GM12878 (cell line): ENCODE results near the gene ZBTB32. TPM values are rescaled to one million over a fixed set of nuclear protein-coding genes. Genes with fewer than 3 reads are reported as not detected.

Source experiments
- ATF3 ChIP-seq: IDR thresholded peaks from 2 replicates; pipeline ENCODE4 v1.6.1; 2011; ENCODE audit warnings: low read depth, mild to moderate bottlenecking, low read length, moderate library complexity, borderline replicate concordance; ENCODE audit errors: extremely low read depth
- CEBPB ChIP-seq, 2 experiments: fragments of 150-350 bp in 1 of 2; IDR thresholded peaks; 2 replicates each; pipeline ENCODE4 v1.6.1; 2012 to 2014; ENCODE audit warnings: low read depth in 2 of 2, low read length in 2 of 2, borderline replicate concordance in 1 of 2, inconsistent platforms in 1 of 2
- FOXK2 ChIP-seq: fragments of 450-650 bp; IDR thresholded peaks from 2 replicates; pipeline ENCODE4 v1.6.1; 2017; ENCODE audit warnings: mild to moderate bottlenecking, moderate library complexity
- KLF5 ChIP-seq: fragments of 450-650 bp; IDR thresholded peaks from 2 replicates; pipeline ENCODE4 v1.6.1; 2014; ENCODE audit warnings: mild to moderate bottlenecking; ENCODE audit not compliant: partially characterized antibody
- LARP7 ChIP-seq: fragments of 450-650 bp; IDR thresholded peaks from 2 replicates; pipeline ENCODE4 v1.6.1; 2017; ENCODE audit warnings: mild to moderate bottlenecking
- MLLT1 ChIP-seq: fragments of 450-650 bp; IDR thresholded peaks from 2 replicates; pipeline ENCODE4 v1.6.1; 2016; ENCODE audit warnings: mild to moderate bottlenecking
- MYB ChIP-seq: fragments of 150-350 bp; IDR thresholded peaks from 2 replicates; pipeline ENCODE4 v1.6.1; 2014; ENCODE audit warnings: mild to moderate bottlenecking, low read depth, low read length, borderline replicate concordance
- NFIC ChIP-seq: IDR thresholded peaks from 2 replicates; pipeline ENCODE4 v1.6.1; 2012; ENCODE audit warnings: low read depth, mild to moderate bottlenecking, inconsistent platforms, low read length, moderate library complexity
- NR2C2 ChIP-seq: IDR thresholded peaks from 2 replicates; pipeline ENCODE4 v1.6.1; 2011; ENCODE audit warnings: borderline replicate concordance, low read depth; ENCODE audit not compliant: control insufficient read depth, insufficient read length
- PAX5 ChIP-seq: IDR thresholded peaks from 2 replicates; pipeline ENCODE4 v1.6.1; 2011; ENCODE audit warnings: low read depth, low read length, borderline replicate concordance
- POLR2AphosphoS2 ChIP-seq: IDR thresholded peaks from 2 replicates; pipeline ENCODE4 v1.6.1; 2011; ENCODE audit warnings: low read depth, mild to moderate bottlenecking, low read length, improper control_type of control experiment, moderate library complexity
- RUNX3 ChIP-seq: IDR thresholded peaks from 2 replicates; pipeline ENCODE4 v1.6.1; 2012; ENCODE audit warnings: low read length, inconsistent platforms
- SIX5 ChIP-seq: IDR thresholded peaks from 2 replicates; pipeline ENCODE4 v1.6.1; 2011; ENCODE audit warnings: mild to moderate bottlenecking, low read depth, low read length, moderate library complexity; ENCODE audit not compliant: severe bottlenecking
- SMARCA5 ChIP-seq: fragments of 450-650 bp; IDR thresholded peaks from 2 replicates; pipeline ENCODE4 v1.6.1; 2017; ENCODE audit warnings: mild to moderate bottlenecking
- SREBF1 ChIP-seq: IDR thresholded peaks from 2 replicates; pipeline ENCODE4 v1.6.1; 2012; ENCODE audit warnings: mild to moderate bottlenecking, low read length
- TCF3 ChIP-seq: IDR thresholded peaks from 2 replicates; pipeline ENCODE4 v1.6.1; 2012; ENCODE audit warnings: low read depth, mild to moderate bottlenecking, low read length, borderline replicate concordance; ENCODE audit not compliant: insufficient read depth
- ZBTB40 ChIP-seq: fragments of 450-650 bp; IDR thresholded peaks from 2 replicates; pipeline ENCODE4 v1.6.1; 2016; ENCODE audit warnings: mild to moderate bottlenecking, moderate library complexity, borderline replicate concordance
- ZNF24 ChIP-seq: fragments of 450-650 bp; IDR thresholded peaks from 2 replicates; pipeline ENCODE4 v1.6.1; 2017; ENCODE audit warnings: antibody characterized with exemption, mild to moderate bottlenecking
- ZNF274 ChIP-seq: IDR thresholded peaks from one replicate; pipeline ENCODE4 v1.8.0; 2011; ENCODE audit not compliant: insufficient read length, insufficient read depth
- polyA plus RNA-seq, 11 experiments: library from polyadenylated mRNA; depleted of rRNA in 4 of 11; unstranded in 6 of 11; stranded (reverse) in 5 of 11; fragments of >200 nt; fragmentation: Nextera tagmentation in 4 of 11; fragmentation: Illumina TruSeq in 1 of 11; extraction: Ambion mirVana in 4 of 11; extraction: Trizol in 1 of 11; gene quantifications; 1 replicate in 1 of 11; 2 replicates in 10 of 11; pipeline versions ENCODE4 v1.2.1 to v1.2.3, GENCODE V29; 2011 to 2016; ENCODE audit warnings: inconsistent platforms in 2 of 11, missing spikeins in 2 of 11, low read depth in 1 of 11
- total RNA-seq, 4 experiments: library from RNA; depleted of rRNA in 3 of 4; stranded (reverse); fragments of >200 nt in 3 of 4; fragmentation: Illumina TruSeq in 1 of 4; extraction: Trizol in 1 of 4; gene quantifications; 2 replicates each; pipeline versions ENCODE4 v1.2.1 to v1.2.3, GENCODE V29; 2013 to 2021
- TF ChIP-seq, protein P1 (sequence below): IDR thresholded peaks from 2 replicates; pipeline ENCODE4 v1.6.1; 2012; ENCODE audit warnings: low read depth, low read length, improper control_type of control experiment
- TF ChIP-seq, protein P2 (sequence below): fragments of 450-650 bp; formaldehyde crosslinking; IDR thresholded peaks from 2 replicates; pipeline ENCODE4 v1.4.0; 2022; ENCODE audit warnings: mild to moderate bottlenecking, moderate library complexity

Gene ZBTB32
- total and polyA plus RNA-seq, 10 of the 15 experiments (the other 5 are each of a cell fraction or from before 2014, with no cell fraction given), result 1.0 to 46.7 (median 16.0) TPM

GRCh38 chr19:35717665-35718344 is 13.4 kb downstream of the ZBTB32 start, which contains the start of gene KMT2B (continued):
- TF ChIP-seq TCF3, result 0 out of 2 replicates have a peak, but pooled peaks have one; percentile 56
- peak; percentile 86 for TF ChIP-seq POLR2AphosphoS2
- TF ChIP-seq ZNF24, result 0 out of 2 replicates have a peak, but pooled peaks have one; percentile 47
- TF ChIP-seq SREBF1, result no peak
- TF ChIP-seq MLLT1, result no peak
- TF ChIP-seq SMARCA5, result no peak
- TF ChIP-seq PAX5, result no peak
- no peak for TF ChIP-seq ZBTB40
- TF ChIP-seq, protein P1, sequence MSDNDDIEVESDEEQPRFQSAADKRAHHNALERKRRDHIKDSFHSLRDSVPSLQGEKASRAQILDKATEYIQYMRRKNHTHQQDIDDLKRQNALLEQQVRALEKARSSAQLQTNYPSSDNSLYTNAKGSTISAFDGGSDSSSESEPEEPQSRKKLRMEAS, result no peak
- peak; percentile 1 for TF ChIP-seq SIX5
- peak; percentile 55 for TF ChIP-seq RUNX3
- TF ChIP-seq KLF5, result peak; percentile 84
- TF ChIP-seq MYB, result no peak
- TF ChIP-seq FOXK2, result no peak
- TF ChIP-seq ATF3, result peak; percentile 24; the same call in 1 of the 2 replicates
- no peak for TF ChIP-seq NFIC
- TF ChIP-seq NR2C2, result no peak
- no peak for TF ChIP-seq CEBPB (IDR thresholded peaks at IDR 0.05; ENCODE audit: borderline replicate concordance in 1 of 2, low read depth in 2 of 2, low read length in 2 of 2)
- TF ChIP-seq LARP7, result peak; percentile 72
- no peak for TF ChIP-seq ZNF274
- TF ChIP-seq, protein P2, sequence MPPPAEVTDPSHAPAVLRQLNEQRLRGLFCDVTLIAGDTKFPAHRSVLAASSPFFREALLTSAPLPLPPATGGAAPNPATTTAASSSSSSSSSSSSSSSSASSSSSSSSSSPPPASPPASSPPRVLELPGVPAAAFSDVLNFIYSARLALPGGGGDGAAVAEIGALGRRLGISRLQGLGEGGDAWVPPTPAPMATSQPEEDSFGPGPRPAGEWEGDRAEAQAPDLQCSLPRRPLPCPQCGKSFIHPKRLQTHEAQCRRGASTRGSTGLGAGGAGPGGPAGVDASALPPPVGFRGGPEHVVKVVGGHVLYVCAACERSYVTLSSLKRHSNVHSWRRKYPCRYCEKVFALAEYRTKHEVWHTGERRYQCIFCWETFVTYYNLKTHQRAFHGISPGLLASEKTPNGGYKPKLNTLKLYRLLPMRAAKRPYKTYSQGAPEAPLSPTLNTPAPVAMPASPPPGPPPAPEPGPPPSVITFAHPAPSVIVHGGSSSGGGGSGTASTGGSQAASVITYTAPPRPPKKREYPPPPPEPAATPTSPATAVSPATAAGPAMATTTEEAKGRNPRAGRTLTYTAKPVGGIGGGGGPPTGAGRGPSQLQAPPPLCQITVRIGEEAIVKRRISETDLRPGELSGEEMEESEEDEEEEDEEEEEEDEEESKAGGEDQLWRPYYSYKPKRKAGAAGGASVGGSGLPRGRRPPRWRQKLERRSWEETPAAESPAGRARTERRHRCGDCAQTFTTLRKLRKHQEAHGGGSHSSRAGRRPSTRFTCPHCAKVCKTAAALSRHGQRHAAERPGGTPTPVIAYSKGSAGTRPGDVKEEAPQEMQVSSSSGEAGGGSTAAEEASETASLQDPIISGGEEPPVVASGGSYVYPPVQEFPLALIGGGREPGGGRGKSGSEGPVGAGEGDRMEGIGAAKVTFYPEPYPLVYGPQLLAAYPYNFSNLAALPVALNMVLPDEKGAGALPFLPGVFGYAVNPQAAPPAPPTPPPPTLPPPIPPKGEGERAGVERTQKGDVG (CRISPR knock-in tag), result no peak
